ENCODE results near the gene OVOL2.
"Not testable (repeated sequence)": the region's sequence is repeated elsewhere in the genome, so short reads cannot be mapped to it uniquely, and the experiment has no call there.

The OVOL2 gene

GRCh38 chr20:18057101-18057993 lies at the start of gene OVOL2:
Gene OVOL2 (minus strand): TSS chr20:18057916. CDS start chr20:18057634, 282 bp downstream.
- no peak for DNase-seq

- DNase-seq = no peak
These were observed 45.8 kb upstream of the OVOL2 start for GRCh38 chr20:18103497-18103896.

- DNase-seq = no peak
These were observed 43.6 kb upstream of the OVOL2 start for GRCh38 chr20:18101125-18101810.

GRCh38 chr20:18100569-18100968 lies 42.9 kb upstream of the OVOL2 start:
- DNase-seq = not testable (repeated sequence)

- DNase-seq = no peak
These were observed 36.5 kb upstream of the OVOL2 start for GRCh38 chr20:18094191-18094590.

- DNase-seq = no peak
These were observed 35.7 kb upstream of the OVOL2 start for GRCh38 chr20:18093388-18093787.

GRCh38 chr20:18092890-18093289 lies 35.2 kb upstream of the OVOL2 start:
- DNase-seq = no peak

GRCh38 chr20:18091623-18092022 lies 33.9 kb upstream of the OVOL2 start:
- no peak for DNase-seq

GRCh38 chr20:18090477-18090876 lies 32.8 kb upstream of the OVOL2 start:
- DNase-seq = no peak

GRCh38 chr20:18090044-18090443 lies 32.3 kb upstream of the OVOL2 start:
- no peak for DNase-seq

GRCh38 chr20:18088841-18089240 lies 31.1 kb upstream of the OVOL2 start:
- DNase-seq = not testable (repeated sequence)

GRCh38 chr20:18088298-18088697 lies 30.6 kb upstream of the OVOL2 start:
- DNase-seq = not testable (repeated sequence)

- DNase-seq = no peak
These were observed 29.3 kb upstream of the OVOL2 start for GRCh38 chr20:18087054-18087453.

- not testable (repeated sequence) for DNase-seq
These were observed 23.1 kb upstream of the OVOL2 start for GRCh38 chr20:18080836-18081235.

- DNase-seq = no peak
These were observed 22.1 kb upstream of the OVOL2 start for GRCh38 chr20:18079756-18080353.

GRCh38 chr20:18077157-18077556 lies 19.4 kb upstream of the OVOL2 start:
- DNase-seq = no peak

- DNase-seq = no peak
These were observed 14.8 kb upstream of the OVOL2 start for GRCh38 chr20:18072532-18072931.

- DNase-seq = no peak
These were observed 9.0 kb upstream of the OVOL2 start for GRCh38 chr20:18066421-18067333.

- no peak for DNase-seq
These were observed 6.0 kb upstream of the OVOL2 start for GRCh38 chr20:18063676-18064075.

- DNase-seq = no peak
These were observed 1.9 kb upstream of the OVOL2 start for GRCh38 chr20:18059603-18060002.

GRCh38 chr20:18058661-18059467 lies 1.1 kb upstream of the OVOL2 start:
- DNase-seq = no peak

GRCh38 chr20:18057994-18058349 lies 256 bp upstream of the OVOL2 start:
- DNase-seq = no peak
